Activated T-cell treated with anti-CD3 and anti-CD28 coated beads, Interleukin-2, amount 50 U/mL, for 72 hours (primary cell): ENCODE results near the gene RBPJ. TPM values are rescaled to one million over a fixed set of nuclear protein-coding genes. Genes with fewer than 3 reads are reported as not detected.

Source experiments
- ATAC-seq, 2 donors: fragments of 150-1000 bp; cut with Tn5 transposase; replicated peaks in 1 of 2; 2 replicates each; pipeline ENCODE4 v1.10.0; 2021; ENCODE audit warnings: moderate library complexity in 2 of 2, mild to moderate bottlenecking in 1 of 2
- DNase-seq, 2 donors: peaks; one replicate each; pipeline ENCODE4 v3.0.0; 2021 to 2022; ENCODE audit warnings: mixed read lengths in 1 of 2
- H3K27ac Mint-ChIP-seq: one replicate; pipeline ENCODE4 v1.8.0; 2022; ENCODE audit warnings: mild to moderate bottlenecking, moderate library complexity, mixed read lengths
- H3K27me3 Mint-ChIP-seq: one replicate; pipeline ENCODE4 v1.8.0; 2022; ENCODE audit warnings: low read depth, mixed read lengths
- H3K36me3 Mint-ChIP-seq, 2 donors: one replicate each; pipeline ENCODE4 v1.8.0; 2022; ENCODE audit warnings: mixed read lengths in 2 of 2, mild to moderate bottlenecking in 1 of 2; ENCODE audit not compliant: insufficient read depth in 2 of 2
- H3K4me1 Mint-ChIP-seq: one replicate; pipeline ENCODE4 v1.8.0; 2022; ENCODE audit warnings: low read depth, mixed read lengths
- H3K4me3 Mint-ChIP-seq, 2 donors: one replicate each; pipeline ENCODE4 v1.8.0; 2022; ENCODE audit warnings: mild to moderate bottlenecking in 2 of 2, mixed read lengths in 2 of 2, moderate library complexity in 2 of 2
- H3K9me3 Mint-ChIP-seq, 2 donors: one replicate each; pipeline ENCODE4 v1.8.0; 2022; ENCODE audit warnings: mixed read lengths in 2 of 2
- total RNA-seq, 2 donors: library from RNA; stranded (reverse); gene quantifications; one replicate each; pipeline ENCODE4 v1.2.3, GENCODE V29; 2022

RBPJ gene
- total RNA-seq, 2 donors from 2014 or later = 104 to 136 TPM

DNA sequence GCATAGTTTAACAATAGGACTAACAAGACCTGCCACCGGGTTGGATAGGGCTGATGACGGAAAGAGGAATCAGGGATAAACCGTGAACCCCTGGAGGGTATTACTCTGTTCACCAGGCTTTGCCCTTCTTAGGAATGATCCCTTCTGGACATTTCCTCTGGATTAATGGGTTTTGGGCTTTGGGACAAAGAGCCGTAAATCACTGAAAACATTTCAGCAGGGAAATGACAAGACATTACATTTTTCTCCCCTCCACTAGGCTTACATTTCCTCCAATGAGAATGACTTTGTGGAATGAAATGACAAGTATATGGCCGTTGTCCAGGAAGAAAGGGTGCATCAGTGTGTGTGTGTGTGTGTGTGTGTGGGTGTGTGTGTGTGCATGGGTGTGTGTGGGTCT lies 25.9 kb upstream of the RBPJ start:
- DNase-seq = no peak
- Mint-ChIP-seq H3K9me3 (no peaks in the 10 kb centered on the region), H3K4me1 (peaks cover 17% of the 10 kb centered on the region), H3K36me3 (peaks cover 0 to 1% of the 10 kb centered on the region in 2 donors), H3K4me3 (no peak overlapping the region), H3K27me3 (peaks cover 36% of the 10 kb centered on the region), H3K27ac (no peak overlapping the region)
- no peak for ATAC-seq

DNA sequence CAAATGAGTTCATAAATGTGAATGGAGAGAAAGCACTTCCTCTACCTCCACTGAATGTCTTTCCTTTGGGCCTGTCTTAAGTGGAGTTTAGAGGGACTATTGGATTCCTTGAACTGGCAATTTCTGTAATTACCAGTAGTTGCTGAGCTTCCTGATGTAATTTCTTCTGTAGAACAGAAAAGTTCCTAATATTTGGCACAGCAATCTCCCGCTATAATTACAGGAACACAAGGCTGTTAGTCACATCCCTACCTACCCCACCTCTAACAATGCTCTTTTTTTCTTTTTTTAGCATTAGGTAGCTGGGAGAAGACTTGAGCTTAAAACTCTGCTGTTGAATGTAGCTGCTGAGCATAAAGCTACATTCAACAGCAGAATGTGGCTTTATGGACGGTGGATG lies 24.8 kb upstream of the RBPJ start:
- Mint-ChIP-seq H3K27me3 (peaks cover 36% of the 10 kb centered on the region), H3K27ac (no peak overlapping the region), H3K9me3 (no peaks in the 10 kb centered on the region), H3K4me3 (no peak overlapping the region), H3K4me1 (peaks cover 24% of the 10 kb centered on the region), H3K36me3 (peaks cover 0 to 1% of the 10 kb centered on the region in 2 donors)
- ATAC-seq = no peak
- no peak for DNase-seq

DNA sequence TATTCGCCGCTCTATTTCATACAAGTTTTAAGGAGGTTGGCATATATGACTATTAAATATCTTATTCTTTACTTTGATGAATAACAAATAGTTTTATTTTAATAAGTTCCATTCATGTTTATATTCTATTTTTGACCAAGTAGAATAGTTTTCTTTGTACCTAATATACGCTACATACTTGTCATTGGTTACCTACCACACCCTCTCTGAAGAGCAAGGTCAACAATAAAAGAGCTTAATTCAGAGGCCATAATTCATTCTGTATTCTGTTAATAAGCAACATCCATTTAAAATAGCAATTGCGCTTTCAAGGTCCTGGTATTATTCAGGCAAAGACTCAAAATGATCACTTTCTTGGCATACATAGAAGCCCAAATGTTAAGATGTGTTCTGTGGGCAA lies 24.3 kb upstream of the RBPJ start:
- Mint-ChIP-seq H3K27me3 (peaks cover 36% of the 10 kb centered on the region), H3K4me3 (no peak overlapping the region), H3K9me3 (no peaks in the 10 kb centered on the region), H3K4me1 (peaks cover 24% of the 10 kb centered on the region), H3K36me3 (peaks cover 0 to 1% of the 10 kb centered on the region in 2 donors), H3K27ac (no peak overlapping the region)
- DNase-seq = no peak
- no peak for ATAC-seq

DNA sequence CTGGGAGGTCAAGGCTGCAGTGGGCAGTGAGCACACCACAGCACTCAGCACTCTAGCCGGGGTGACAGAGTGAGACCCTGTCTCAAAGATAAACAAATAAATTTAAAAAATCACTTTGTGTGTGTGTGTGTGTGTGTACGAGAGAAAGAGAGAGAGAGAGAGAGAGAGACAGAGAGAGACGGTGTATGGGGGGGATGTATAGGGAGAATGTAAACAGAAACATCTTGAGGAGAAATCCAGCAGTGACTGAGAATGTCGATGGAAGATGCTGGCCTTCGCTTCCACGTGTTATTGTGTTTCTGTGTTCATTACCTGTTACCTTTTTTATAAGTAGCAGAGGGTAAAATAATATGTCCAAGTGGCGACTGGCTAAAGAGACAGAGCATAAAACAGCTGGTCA lies 23.6 kb upstream of the RBPJ start:
- H3K9me3 Mint-ChIP-seq = no peaks in the 10 kb centered on the region
- H3K4me1 Mint-ChIP-seq = peaks cover 24% of the 10 kb centered on the region
- DNase-seq = no peak
- H3K36me3 Mint-ChIP-seq = peaks cover 0 to 1% of the 10 kb centered on the region in 2 donors
- no peak overlapping the region for H3K27ac Mint-ChIP-seq
- ATAC-seq = no peak
- no peak overlapping the region for H3K4me3 Mint-ChIP-seq
- peaks cover 36% of the 10 kb centered on the region for H3K27me3 Mint-ChIP-seq

DNA sequence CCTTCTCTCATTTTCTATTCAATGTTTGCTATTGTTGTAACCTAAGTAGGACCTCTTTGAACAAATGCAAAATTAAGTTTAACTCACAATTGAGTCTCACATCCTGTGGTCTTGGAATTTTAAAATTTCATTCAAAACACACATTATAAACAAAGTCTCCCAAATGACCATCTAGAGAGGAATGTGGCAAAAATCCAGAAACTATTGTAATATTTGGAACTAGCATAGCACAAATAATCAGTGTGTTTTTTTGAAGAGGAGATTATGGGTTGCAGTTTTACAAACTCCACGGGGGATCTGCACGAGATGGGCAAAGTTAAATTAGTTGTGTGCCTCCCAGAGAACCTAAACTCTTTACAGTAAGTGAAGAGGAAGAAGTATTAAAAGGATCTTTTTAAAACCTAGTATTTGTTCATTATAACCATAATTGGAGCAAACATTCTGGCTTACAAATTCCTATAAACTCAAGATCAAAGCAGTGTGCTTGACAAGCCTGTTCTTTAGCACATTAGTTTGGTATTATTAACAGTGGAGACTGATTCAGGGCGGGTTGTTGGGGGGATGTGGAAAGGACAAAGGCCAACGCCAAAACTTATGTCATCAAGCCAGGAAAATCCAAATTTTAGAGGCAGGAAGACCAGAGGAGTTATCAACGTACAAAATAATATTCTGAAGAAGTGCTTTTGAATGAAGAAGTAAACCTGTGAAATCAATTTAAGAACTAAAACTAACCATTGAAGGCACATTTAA lies 22.4 kb upstream of the RBPJ start:
- peaks cover 24% of the 10 kb centered on the region for H3K4me1 Mint-ChIP-seq
- H3K27me3 Mint-ChIP-seq = peaks cover 36% of the 10 kb centered on the region
- no peaks in the 10 kb centered on the region for H3K9me3 Mint-ChIP-seq
- peak overlapping the region in 1 of 2 donors; percentile 40 for H3K4me3 Mint-ChIP-seq
- H3K27ac Mint-ChIP-seq = peak overlapping the region; percentile 35
- peaks cover 0 to 1% of the 10 kb centered on the region in 2 donors for H3K36me3 Mint-ChIP-seq
- DNase-seq (no peak), ATAC-seq (no peak)

DNA sequence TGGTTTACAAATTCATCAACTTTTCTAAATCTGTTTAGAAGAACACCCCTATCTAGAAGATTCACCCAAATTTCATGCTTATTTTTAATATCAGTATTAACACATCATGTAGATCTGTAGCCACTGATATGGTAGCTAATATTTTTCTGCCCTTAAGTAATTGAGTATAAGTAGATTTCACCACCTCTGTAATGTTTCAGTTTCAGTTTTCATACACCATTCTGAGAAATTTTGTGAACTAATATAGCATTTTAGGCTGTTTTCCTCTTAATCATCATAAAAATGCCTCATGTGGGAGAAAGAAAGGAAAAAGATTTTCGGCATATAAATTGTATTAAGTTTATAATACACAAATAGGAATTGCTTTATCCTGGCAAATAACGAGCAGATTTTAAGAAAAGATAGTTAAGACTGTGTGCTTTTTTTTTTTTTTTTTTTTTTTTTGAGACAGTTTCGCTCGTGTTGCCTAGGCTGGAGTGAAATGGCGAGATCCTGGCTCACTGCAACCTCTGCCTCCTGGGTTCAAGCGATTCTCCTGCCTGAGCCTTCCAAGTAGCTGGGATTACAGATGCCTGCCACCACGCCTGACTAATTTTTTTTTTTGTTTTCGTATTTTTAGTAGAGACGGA lies 21.4 kb upstream of the RBPJ start:
- peak overlapping the region; percentile 66 to 80 for H3K4me3 Mint-ChIP-seq
- ATAC-seq = peak in 1 of 2 donors; percentile 41
- DNase-seq = no peak
- peaks cover 32% of the 10 kb centered on the region for H3K27me3 Mint-ChIP-seq
- no peaks in the 10 kb centered on the region for H3K9me3 Mint-ChIP-seq
- peaks cover 24% of the 10 kb centered on the region for H3K4me1 Mint-ChIP-seq
- H3K36me3 Mint-ChIP-seq = no peaks in the 10 kb centered on the region
- peak overlapping the region; percentile 80 for H3K27ac Mint-ChIP-seq

DNA sequence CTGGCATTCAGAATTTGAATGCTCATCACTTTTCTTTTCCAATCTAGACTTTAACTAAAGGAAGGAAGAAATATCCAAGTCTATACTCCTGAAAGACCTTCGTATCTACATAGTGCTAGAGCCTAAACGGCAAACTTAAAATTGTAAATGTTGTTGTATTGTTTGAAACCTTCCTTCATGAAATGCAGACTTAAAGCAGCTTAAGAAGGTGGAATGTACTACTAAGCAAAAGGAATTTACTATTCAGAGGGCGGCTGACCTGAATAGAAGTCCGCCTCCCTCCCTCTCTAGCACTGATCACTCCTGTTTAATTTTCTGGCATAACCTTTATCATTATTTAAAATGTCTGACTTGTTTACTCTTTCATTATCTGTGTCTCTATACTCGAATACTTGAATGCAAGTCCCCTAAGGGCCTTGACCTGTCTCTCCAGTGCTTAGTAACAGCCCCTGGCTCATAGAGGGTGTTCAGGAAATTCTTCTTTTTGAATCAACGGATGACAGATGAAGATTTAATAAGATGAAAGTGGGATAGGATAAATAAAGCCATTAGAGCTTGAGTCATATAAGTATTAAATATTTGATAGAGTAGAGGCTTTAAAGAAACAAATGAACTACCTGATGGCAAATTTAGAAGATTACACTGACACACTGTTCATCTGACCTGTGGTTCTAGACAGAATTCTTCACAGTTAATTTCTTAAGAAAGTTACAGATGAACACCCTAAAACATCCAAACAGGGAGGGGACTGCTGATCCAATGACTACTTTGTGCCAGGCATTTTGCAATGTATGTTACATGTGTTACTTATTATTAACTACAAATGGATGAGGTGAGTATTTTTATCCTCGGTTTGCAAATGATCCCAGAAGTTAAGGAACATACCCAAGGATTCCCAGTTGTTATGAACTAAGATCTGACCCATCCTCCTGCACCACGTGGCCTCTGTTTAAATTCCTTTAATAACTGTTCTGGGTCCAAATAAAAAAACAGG lies 20.2 kb upstream of the RBPJ start:
- no peak for ATAC-seq
- Mint-ChIP-seq H3K4me1 (peaks cover 29% of the 10 kb centered on the region), H3K27me3 (peaks cover 19% of the 10 kb centered on the region), H3K36me3 (no peaks in the 10 kb centered on the region), H3K4me3 (peak overlapping the region in 1 of 2 donors; percentile 22), H3K9me3 (no peaks in the 10 kb centered on the region), H3K27ac (no peak overlapping the region)
- no peak for DNase-seq

DNA sequence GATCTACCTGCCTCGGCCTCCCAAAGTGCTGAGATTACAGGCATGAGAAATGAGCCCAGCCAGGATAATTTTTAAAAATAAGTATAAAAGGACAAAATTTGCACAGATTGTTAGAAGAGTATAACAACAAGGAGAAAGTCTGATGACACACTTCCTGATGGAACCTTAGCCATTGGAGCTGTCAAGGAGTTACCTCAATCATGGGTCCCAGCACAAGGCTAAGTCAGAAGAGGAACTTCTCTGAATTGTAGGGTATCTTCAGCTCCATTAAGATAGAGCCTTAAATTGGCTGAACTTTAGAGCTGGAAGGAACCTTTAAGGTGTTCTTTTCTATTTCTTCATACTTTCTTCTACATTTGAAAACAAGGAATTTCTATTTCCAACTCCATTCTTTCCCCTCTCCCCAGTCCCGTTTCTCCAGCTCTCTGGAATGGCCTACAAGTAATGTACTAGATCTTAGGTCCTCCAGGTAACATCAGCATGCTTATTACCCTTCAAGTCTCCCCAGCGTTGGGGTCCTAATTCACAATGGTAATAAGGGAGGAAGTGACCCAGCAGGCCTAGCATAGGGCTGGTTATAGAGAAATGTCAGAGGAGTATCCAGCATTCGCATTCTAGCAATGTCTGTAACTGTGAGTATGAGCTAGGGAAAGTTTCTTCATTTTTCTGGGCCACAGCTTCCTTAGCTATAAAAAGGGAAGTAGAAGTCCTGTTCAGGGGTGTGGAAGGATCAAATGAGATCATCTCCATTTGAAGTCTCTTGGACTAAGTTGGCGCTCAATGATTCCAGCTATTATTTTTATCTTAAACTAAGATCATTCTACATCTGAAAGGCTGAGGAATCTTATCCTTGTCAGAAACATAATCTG lies 18.5 kb upstream of the RBPJ start:
- H3K27me3 Mint-ChIP-seq = peaks cover 12% of the 10 kb centered on the region
- no peak for ATAC-seq
- no peak overlapping the region for H3K4me3 Mint-ChIP-seq
- H3K4me1 Mint-ChIP-seq = peaks cover 36% of the 10 kb centered on the region
- no peaks in the 10 kb centered on the region for H3K36me3 Mint-ChIP-seq
- H3K27ac Mint-ChIP-seq = no peak overlapping the region
- DNase-seq = no peak
- H3K9me3 Mint-ChIP-seq = no peaks in the 10 kb centered on the region

DNA sequence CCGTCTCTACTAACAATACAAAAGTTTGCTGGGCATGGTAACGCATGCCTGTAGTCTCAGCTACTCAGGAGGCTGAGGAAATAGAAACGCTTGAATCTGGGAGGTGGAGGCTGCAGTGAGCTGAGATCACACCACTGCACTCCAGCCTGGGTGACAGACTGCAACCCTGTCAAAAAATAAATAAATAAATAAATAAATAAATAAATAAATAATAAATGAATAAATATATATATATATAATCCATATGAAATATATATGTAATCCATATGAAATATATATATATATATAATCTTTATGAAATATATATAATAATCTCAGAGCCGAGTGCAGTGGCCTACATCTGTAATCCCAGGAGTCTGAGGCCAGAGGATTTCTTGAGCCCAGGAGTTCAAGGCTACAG lies 17.8 kb upstream of the RBPJ start:
- Mint-ChIP-seq H3K4me3 (no peak overlapping the region), H3K9me3 (no peaks in the 10 kb centered on the region), H3K36me3 (no peaks in the 10 kb centered on the region), H3K27ac (no peak overlapping the region), H3K27me3 (peaks cover 11% of the 10 kb centered on the region), H3K4me1 (peaks cover 42% of the 10 kb centered on the region)
- no peak for DNase-seq
- ATAC-seq = no peak

DNA sequence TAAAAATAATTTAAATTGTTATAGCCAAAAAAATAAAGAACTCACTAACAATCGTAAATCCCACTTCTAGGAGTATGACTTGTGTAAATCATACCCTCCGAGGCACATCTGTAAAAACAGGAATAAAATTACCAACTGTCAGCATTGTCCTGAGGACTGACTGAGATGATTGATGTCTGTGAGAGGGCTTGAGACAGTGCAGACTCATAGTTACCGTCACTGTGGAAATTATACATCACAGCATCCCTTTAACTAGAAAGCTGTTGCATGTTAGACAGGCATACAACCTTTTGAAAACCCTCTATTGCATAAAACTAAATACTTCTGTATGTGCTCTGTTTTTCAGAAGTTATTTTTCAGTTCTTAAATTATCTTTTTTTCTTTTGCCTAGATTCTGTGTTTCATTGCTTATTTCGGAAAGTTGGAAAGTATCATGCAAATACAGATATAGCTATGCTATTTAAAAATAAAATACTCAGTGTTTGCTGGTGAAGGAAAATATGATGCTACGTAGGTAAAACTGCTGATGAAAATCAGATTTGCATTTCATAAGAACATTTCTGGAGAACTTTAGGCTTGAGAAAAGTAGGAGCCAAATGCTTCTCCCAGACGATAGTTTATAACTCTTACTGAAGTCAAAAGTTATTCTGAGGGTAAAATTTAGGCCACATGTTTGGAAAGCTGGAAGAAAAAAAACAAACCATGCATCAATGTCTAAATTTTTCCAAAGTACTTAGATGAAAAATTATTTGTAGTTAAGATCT lies 13.6 kb upstream of the RBPJ start:
- Mint-ChIP-seq H3K9me3 (no peaks in the 10 kb centered on the region), H3K36me3 (no peaks in the 10 kb centered on the region), H3K4me1 (peaks cover 30% of the 10 kb centered on the region), H3K4me3 (no peak overlapping the region), H3K27me3 (no peaks in the 10 kb centered on the region), H3K27ac (peak overlapping the region; percentile 60)
- peak; percentile 83 for ATAC-seq
- no peak for DNase-seq

DNA sequence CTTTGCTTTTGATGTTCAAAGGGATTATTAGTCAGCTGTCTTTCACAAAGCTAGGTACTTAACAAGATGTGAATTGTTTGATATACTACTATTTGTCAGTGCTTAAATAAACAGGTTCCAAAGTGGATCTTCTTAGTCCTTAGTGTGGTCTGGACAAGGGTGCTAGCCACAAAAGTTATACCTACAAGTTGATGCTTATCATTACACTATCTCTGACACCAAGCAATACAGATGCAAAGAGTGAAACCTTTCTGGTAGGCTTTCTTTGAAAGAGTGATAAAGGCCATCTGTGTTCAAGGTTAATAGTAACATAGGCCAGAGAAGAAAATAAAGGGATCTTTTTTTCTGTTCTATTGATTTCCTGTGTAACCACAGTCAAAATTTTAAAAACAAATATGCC lies 12.2 kb upstream of the RBPJ start:
- no peak for DNase-seq
- Mint-ChIP-seq H3K4me3 (no peak overlapping the region), H3K4me1 (peaks cover 40% of the 10 kb centered on the region), H3K9me3 (no peaks in the 10 kb centered on the region), H3K27me3 (no peaks in the 10 kb centered on the region), H3K36me3 (no peaks in the 10 kb centered on the region), H3K27ac (no peak overlapping the region)
- peak; percentile 33 to 71 for ATAC-seq

DNA sequence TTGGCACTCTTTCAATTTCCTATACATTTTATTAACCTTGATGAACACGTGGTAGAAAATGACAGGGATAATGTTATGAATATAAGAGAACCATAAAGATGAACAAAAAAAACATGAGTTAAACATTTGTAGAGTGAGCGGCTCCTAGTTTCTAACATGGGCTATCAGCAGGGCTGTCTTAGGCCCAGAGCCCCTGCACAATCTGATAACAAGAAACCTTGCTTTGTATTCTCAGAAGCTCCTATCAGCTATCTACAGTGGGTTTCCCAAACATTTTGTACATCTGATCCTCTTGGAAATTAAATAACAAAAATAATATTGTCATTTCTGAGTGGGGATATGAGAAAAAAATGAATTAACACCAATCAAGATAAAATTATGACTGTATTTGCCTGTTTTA lies 10.6 kb upstream of the RBPJ start:
- ATAC-seq = no peak
- Mint-ChIP-seq H3K4me3 (no peak overlapping the region), H3K27me3 (no peaks in the 10 kb centered on the region), H3K36me3 (peaks cover 2 to 9% of the 10 kb centered on the region in 2 donors), H3K27ac (no peak overlapping the region), H3K9me3 (peaks cover 1 to 3% of the 10 kb centered on the region in 2 donors), H3K4me1 (peaks cover 35% of the 10 kb centered on the region)
- no peak for DNase-seq
